Transverse colon (tissue), 4 donors: ENCODE measurements around the gene GALNT2. TPM values are rescaled to one million over a fixed set of nuclear protein-coding genes. Genes with fewer than 3 reads are reported as not detected.

ENCODE experiments used
- DNase-seq: peaks from one replicate; pipeline ENCODE4 v3.0.0-alpha.2; 2019
- H3K27ac ChIP-seq, 4 donors: fragments of 200-600 bp; sonication (generic); 2 replicates each; pipeline ENCODE4 v1.5.1; 2016 to 2018; ENCODE audit warnings: inconsistent platforms in 4 of 4
- H3K27me3 ChIP-seq: fragments of 200-600 bp; sonication (generic); 2 replicates; pipeline ENCODE4 v1.5.1; 2017; ENCODE audit warnings: inconsistent platforms
- H3K36me3 ChIP-seq, 4 donors: fragments of 200-600 bp; sonication (generic); 2 replicates each; pipeline ENCODE4 v1.5.1; 2017 to 2019; ENCODE audit warnings: inconsistent platforms in 4 of 4
- H3K4me1 ChIP-seq, 4 donors: fragments of 200-600 bp; sonication (generic); 2 replicates each; pipeline ENCODE4 v1.5.1; 2017 to 2020; ENCODE audit warnings: inconsistent platforms in 4 of 4
- H3K4me3 ChIP-seq, 4 donors: fragments of 200-600 bp; sonication (generic); 1 replicate in 1 of 4; 2 replicates in 3 of 4; pipeline versions ENCODE4 v1.5.1 to v1.6.1; 2017 to 2019; ENCODE audit warnings: inconsistent platforms in 4 of 4
- H3K9me3 ChIP-seq, 2 donors: fragments of 200-600 bp; sonication (generic); 2 replicates each; pipeline ENCODE4 v1.5.1; 2017 to 2019; ENCODE audit warnings: inconsistent platforms in 2 of 2
- CTCF ChIP-seq, 5 experiments: fragments of 200-600 bp in 3 of 5; fragments of 450-650 bp in 2 of 5; sonication (generic) in 3 of 5; IDR thresholded peaks; 1 replicate in 2 of 5; 2 replicates in 3 of 5; pipeline ENCODE4 v1.5.1; 2016 to 2017; ENCODE audit warnings: antibody characterized with exemption in 5 of 5, inconsistent platforms in 3 of 5, mild to moderate bottlenecking in 2 of 5, moderate library complexity in 1 of 5
- EP300 ChIP-seq: sonication (generic); formaldehyde crosslinking; IDR thresholded peaks from one replicate; pipeline ENCODE4 v1.6.1; 2017; ENCODE audit warnings: antibody characterized with exemption, low read depth
- POLR2A ChIP-seq: fragments of 450-650 bp; IDR thresholded peaks from one replicate; pipeline ENCODE4 v1.6.1; 2016; ENCODE audit warnings: antibody characterized with exemption, mild to moderate bottlenecking, moderate library complexity
- POLR2AphosphoS5 ChIP-seq, 3 donors: sonication (generic); formaldehyde crosslinking; IDR thresholded peaks; one replicate each; pipeline ENCODE4 v1.6.1; 2016; ENCODE audit warnings: antibody characterized with exemption in 3 of 3
- WGBS, 2 donors: methylation state at CpG; one replicate each; pipeline ENCODE4 v1.1.5; 2018; ENCODE audit warnings: low coverage in 1 of 2; 5-methylcytosine and 5-hydroxymethylcytosine counted together
- in situ Hi-C, 4 donors: fragments of 200-750 bp; cut with MboI; loops; one replicate each; pipeline versions ENCODE4 v1.15.0 to v1.15.1; 2017; ENCODE audit warnings: low sequenced_read_pairs in 3 of 4, low pct_ligation_motif_present in 1 of 4, low pct_unique_long_range_greater_than_20kb in 1 of 4
- intact Hi-C: fragments of 100-400 bp; cut with DNase I; formaldehyde crosslinking; loops from one replicate; pipeline ENCODE4 v1.15.1; 2023; ENCODE audit warnings: low total_unique reads
- total RNA-seq, 4 donors: library from RNA; depleted of rRNA; stranded (reverse); fragments of >200 nt; gene quantifications; one replicate each; pipeline ENCODE4 v1.1.0, GENCODE V29; 2016

GALNT2 gene
- total RNA-seq, 4 donors from 2014 or later, result 16.5 to 48.8 (median 36.8) TPM

GRCh38 chr1:230278871-230279582 lies 212.0 kb downstream of the GALNT2 start:
- peaks cover 0 to 5% (median 0%) of the 10 kb centered on the region in 4 donors for H3K36me3 ChIP-seq
- H3K4me3 ChIP-seq, result no peak overlapping the region
- intact Hi-C loops, result no loop called here
- H3K9me3 ChIP-seq, result no peaks in the 10 kb centered on the region
- TF ChIP-seq POLR2A (no peak), POLR2AphosphoS5 (IDR thresholded peaks at IDR 0.05) (no peak), CTCF (IDR thresholded peaks at IDR 0.05) (no peak), EP300 (no peak)
- DNase-seq, result no peak
- no peaks in the 10 kb centered on the region for H3K27me3 ChIP-seq
- H3K4me1 ChIP-seq, result peaks cover 7 to 19% (median 15%) of the 10 kb centered on the region in 4 donors
- H3K27ac ChIP-seq, result no peak overlapping the region
- 77 to 80% methylated on average over 4 to 20 of the region's 20 CpGs for WGBS, 2 donors
- in situ Hi-C loops, result no loop called here

- H3K27ac ChIP-seq, result no peak overlapping the region
- peaks cover 7 to 19% (median 15%) of the 10 kb centered on the region in 4 donors for H3K4me1 ChIP-seq
- WGBS, 2 donors, result 89 to 100% methylated on average over 14 to 24 of the region's 24 CpGs
- no peak overlapping the region for H3K4me3 ChIP-seq
- no peak for TF ChIP-seq POLR2AphosphoS5 (IDR thresholded peaks at IDR 0.05)
- TF ChIP-seq CTCF (IDR thresholded peaks at IDR 0.05), result no peak
- TF ChIP-seq EP300, result no peak
- TF ChIP-seq POLR2A, result no peak
- peaks cover 0 to 5% (median 0%) of the 10 kb centered on the region in 4 donors for H3K36me3 ChIP-seq
- H3K27me3 ChIP-seq, result no peaks in the 10 kb centered on the region
- no peak for DNase-seq
- intact Hi-C loops (no loop called here), in situ Hi-C loops (no loop called here)
- no peaks in the 10 kb centered on the region for H3K9me3 ChIP-seq
Observed at GRCh38 chr1:230279583-230279945, 212.5 kb downstream of the GALNT2 start.

- no peak for TF ChIP-seq EP300
- no peak for TF ChIP-seq POLR2A
- no peak for TF ChIP-seq POLR2AphosphoS5 (IDR thresholded peaks at IDR 0.05)
- no peak for TF ChIP-seq CTCF (IDR thresholded peaks at IDR 0.05)
- no peak for DNase-seq
- intact Hi-C loops (no loop called here), in situ Hi-C loops (no loop called here)
- Histone ChIP-seq H3K9me3 (no peaks in the 10 kb centered on the region), H3K27ac (no peak overlapping the region), H3K4me3 (no peak overlapping the region), H3K27me3 (no peaks in the 10 kb centered on the region), H3K4me1 (peaks cover 7 to 19% (median 15%) of the 10 kb centered on the region in 4 donors), H3K36me3 (peaks cover 0 to 5% (median 0%) of the 10 kb centered on the region in 4 donors)
- 89% methylated on average over 24 of the region's 24 CpGs; no CpG with 5 or more reads in 1 of the 2 donors for WGBS, 2 donors
Observed at GRCh38 chr1:230280054-230280795, 213.2 kb downstream of the GALNT2 start.

- in situ Hi-C loops (no loop called here), intact Hi-C loops (no loop called here)
- TF ChIP-seq EP300 (no peak), CTCF (IDR thresholded peaks at IDR 0.05) (no peak), POLR2A (no peak), POLR2AphosphoS5 (IDR thresholded peaks at IDR 0.05) (no peak)
- Histone ChIP-seq H3K27me3 (no peaks in the 10 kb centered on the region), H3K4me1 (peaks cover 7 to 19% (median 15%) of the 10 kb centered on the region in 4 donors), H3K4me3 (no peak overlapping the region), H3K9me3 (no peaks in the 10 kb centered on the region), H3K36me3 (peaks cover 0 to 5% (median 0%) of the 10 kb centered on the region in 4 donors), H3K27ac (peak overlapping the region in 1 of 4 donors; percentile 67)
- DNase-seq, result no peak
- WGBS, 2 donors, result 78% methylated on average over 22 of the region's 23 CpGs; no CpG with 5 or more reads in 1 of the 2 donors
Observed at GRCh38 chr1:230280906-230281413, 213.9 kb downstream of the GALNT2 start.
